GM12892 (cell line): ENCODE data around the gene TMC8.

ENCODE experiments used
- POLR2A ChIP-seq: IDR thresholded peaks from 2 replicates; pipeline ENCODE4 v1.6.1; 2011; ENCODE audit warnings: low read depth, low read length, control low read depth
- POLR2AphosphoS5 ChIP-seq: IDR thresholded peaks from 2 replicates; pipeline ENCODE4 v1.6.1; 2011; ENCODE audit warnings: low read depth, low read length, control low read depth
- TAF1 ChIP-seq: IDR thresholded peaks from 2 replicates; pipeline ENCODE4 v1.6.1; 2011; ENCODE audit warnings: low read depth, mild to moderate bottlenecking, control low read depth, low read length, borderline replicate concordance

DNA sequence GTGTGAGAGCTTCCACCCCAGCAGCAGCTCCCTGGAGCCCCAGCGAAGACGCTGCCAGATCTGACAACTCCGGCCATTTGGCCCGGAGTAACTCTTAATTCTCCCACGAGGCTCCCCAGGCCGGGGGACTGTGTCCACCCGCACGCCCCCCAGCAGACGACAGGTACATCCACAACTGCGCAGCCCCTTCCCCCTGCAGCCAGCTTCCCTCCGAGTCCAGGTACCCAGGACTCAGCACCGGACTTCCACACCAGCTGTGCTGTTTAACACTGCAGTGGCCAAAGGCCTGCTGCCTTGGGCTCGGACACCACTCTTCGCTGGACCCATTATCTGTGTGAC lies 45.0 kb downstream of the TMC8 start:
- no peak; the same call in 1 of the 2 replicates for TF ChIP-seq POLR2A
- no peak; the same call in 1 of the 2 replicates for TF ChIP-seq POLR2AphosphoS5
- no peak for TF ChIP-seq TAF1
